ENCODE results near the gene YEATS2.

GRCh38 chr3:183824761-183825455, 127.3 kb downstream of the YEATS2 start:
- TF ChIP-seq, protein P1, sequence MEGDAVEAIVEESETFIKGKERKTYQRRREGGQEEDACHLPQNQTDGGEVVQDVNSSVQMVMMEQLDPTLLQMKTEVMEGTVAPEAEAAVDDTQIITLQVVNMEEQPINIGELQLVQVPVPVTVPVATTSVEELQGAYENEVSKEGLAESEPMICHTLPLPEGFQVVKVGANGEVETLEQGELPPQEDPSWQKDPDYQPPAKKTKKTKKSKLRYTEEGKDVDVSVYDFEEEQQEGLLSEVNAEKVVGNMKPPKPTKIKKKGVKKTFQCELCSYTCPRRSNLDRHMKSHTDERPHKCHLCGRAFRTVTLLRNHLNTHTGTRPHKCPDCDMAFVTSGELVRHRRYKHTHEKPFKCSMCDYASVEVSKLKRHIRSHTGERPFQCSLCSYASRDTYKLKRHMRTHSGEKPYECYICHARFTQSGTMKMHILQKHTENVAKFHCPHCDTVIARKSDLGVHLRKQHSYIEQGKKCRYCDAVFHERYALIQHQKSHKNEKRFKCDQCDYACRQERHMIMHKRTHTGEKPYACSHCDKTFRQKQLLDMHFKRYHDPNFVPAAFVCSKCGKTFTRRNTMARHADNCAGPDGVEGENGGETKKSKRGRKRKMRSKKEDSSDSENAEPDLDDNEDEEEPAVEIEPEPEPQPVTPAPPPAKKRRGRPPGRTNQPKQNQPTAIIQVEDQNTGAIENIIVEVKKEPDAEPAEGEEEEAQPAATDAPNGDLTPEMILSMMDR (IDR thresholded peaks at IDR 0.05; ENCODE audit: low read depth, low read length): no peak
- no peak for TF ChIP-seq EZH2phosphoT487 (IDR thresholded peaks at IDR 0.05; ENCODE audit: low read depth)

Measured in OCI-LY3 (cell line).